Suprapubic skin (tissue), 4 donors: Measurements from ENCODE around the gene TANK.

ENCODE experiments used
- CTCF ChIP-seq, 2 donors: fragments of 200-600 bp in 1 of 2; fragments of 450-650 bp in 1 of 2; sonication (generic) in 1 of 2; IDR thresholded peaks; one replicate each; pipeline ENCODE4 v1.5.1; 2016 to 2019; ENCODE audit warnings: antibody characterized with exemption in 2 of 2, mild to moderate bottlenecking in 1 of 2, moderate library complexity in 1 of 2
- EP300 ChIP-seq: sonication (generic); formaldehyde crosslinking; IDR thresholded peaks from one replicate; pipeline ENCODE4 v1.6.1; 2017; ENCODE audit warnings: antibody characterized with exemption
- POLR2A ChIP-seq, 2 donors: fragments of 450-650 bp; IDR thresholded peaks; one replicate each; pipeline ENCODE4 v1.6.1; 2017; ENCODE audit warnings: antibody characterized with exemption in 2 of 2, mild to moderate bottlenecking in 2 of 2, moderate library complexity in 2 of 2
- POLR2AphosphoS5 ChIP-seq, 3 donors: sonication (generic); formaldehyde crosslinking; IDR thresholded peaks; one replicate each; pipeline ENCODE4 v1.6.1; 2017; ENCODE audit warnings: antibody characterized with exemption in 3 of 3

DNA sequence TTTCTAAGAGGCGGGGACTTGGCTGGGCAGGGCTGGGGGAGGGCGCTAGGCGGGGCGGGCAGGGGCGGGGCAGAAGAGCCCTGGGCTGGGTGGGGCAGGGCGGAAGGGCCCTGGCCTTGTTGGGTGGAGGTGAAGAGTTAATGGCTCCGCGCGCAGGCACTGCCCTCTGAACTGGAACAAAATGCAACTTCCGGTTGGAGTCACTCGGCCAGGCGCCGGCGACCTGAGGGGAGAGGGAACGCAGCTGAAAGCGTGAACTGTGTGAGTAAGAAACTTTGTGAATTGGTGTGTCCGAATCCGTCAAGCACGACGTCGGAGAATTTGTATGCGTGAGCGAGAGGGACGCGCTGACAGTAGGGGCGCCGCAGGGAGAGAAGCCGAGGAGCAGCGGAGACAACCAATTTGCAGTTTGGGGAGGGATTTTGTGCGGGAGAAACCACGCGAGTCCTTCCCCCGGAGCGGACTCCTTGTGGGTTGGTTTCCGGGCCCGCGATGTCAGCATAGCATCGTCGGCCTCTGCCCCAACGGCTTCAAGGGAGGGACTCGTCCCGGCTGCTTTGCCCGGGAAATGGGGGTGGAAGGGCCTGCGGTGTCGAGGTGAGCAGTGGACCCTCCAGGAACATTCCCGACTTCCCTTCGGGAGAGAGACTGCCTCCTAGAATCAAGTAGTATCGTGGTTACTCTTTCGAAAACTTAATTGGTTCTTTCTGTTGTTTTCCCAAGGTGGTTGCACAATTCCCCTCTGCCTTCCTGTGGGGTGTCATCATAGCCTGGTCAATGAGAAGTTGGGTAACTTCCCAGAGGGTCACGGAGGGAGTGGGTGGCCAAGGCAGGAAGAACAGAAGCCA is at the start of gene TANK:
- TF ChIP-seq POLR2A (IDR thresholded peaks at IDR 0.05) (peak; percentile 92 to 98), CTCF (IDR thresholded peaks at IDR 0.05) (no peak), POLR2AphosphoS5 (IDR thresholded peaks at IDR 0.05) (peak; percentile 98 to 99 (median 99)), EP300 (no peak)
